ENCODE measurements around the gene AVEN.

- no peak for TF ChIP-seq CTCF (IDR thresholded peaks at IDR 0.05)
- TF ChIP-seq POLR2A (IDR thresholded peaks at IDR 0.05), result no peak
- TF ChIP-seq EP300 (IDR thresholded peaks at IDR 0.05), result no peak
Measured at GRCh38 chr15:34010921-34011320, 28.1 kb downstream of the AVEN start.
